ENCODE measurements around the gene ZC3H11A.
"Not testable (repeated sequence)": the region's sequence is repeated elsewhere in the genome, so short reads cannot be mapped to it uniquely, and the experiment has no call there.

Gene ZC3H11A

GRCh38 chr1:203781962-203782361, 13.5 kb upstream of the ZC3H11A start:
- DNase-seq (ENCODE audit: low spot score) = no peak

- no peak for DNase-seq (ENCODE audit: low spot score)
Observed at GRCh38 chr1:203789966-203790365, 5.5 kb upstream of the ZC3H11A start.

GRCh38 chr1:203791498-203791897, 3.9 kb upstream of the ZC3H11A start:
- DNase-seq (ENCODE audit: low spot score) = no peak

- DNase-seq (ENCODE audit: low spot score) = no peak
Observed at GRCh38 chr1:203792486-203792885, 2.9 kb upstream of the ZC3H11A start.

GRCh38 chr1:203793561-203793960, 1.9 kb upstream of the ZC3H11A start:
- not testable (repeated sequence) for DNase-seq (ENCODE audit: low spot score)

- DNase-seq (ENCODE audit: low spot score) = no peak
Observed at GRCh38 chr1:203794764-203795440, 521 bp upstream of the ZC3H11A start.

GRCh38 chr1:203796236-203796605, 798 bp downstream of the ZC3H11A start:
- DNase-seq (ENCODE audit: low spot score) = no peak

- DNase-seq (ENCODE audit: low spot score) = no peak
Observed at GRCh38 chr1:203797216-203797615, 1.8 kb downstream of the ZC3H11A start.

GRCh38 chr1:203797948-203798655, 2.7 kb downstream of the ZC3H11A start:
- no peak for DNase-seq (ENCODE audit: low spot score)

GRCh38 chr1:203799157-203799556, 3.7 kb downstream of the ZC3H11A start:
- DNase-seq (ENCODE audit: low spot score) = no peak

GRCh38 chr1:203799971-203800370, 4.5 kb downstream of the ZC3H11A start:
- no peak for DNase-seq (ENCODE audit: low spot score)

- no peak for DNase-seq (ENCODE audit: low spot score)
Observed at GRCh38 chr1:203805689-203806088, 10.3 kb downstream of the ZC3H11A start.

GRCh38 chr1:203807196-203807595, 11.8 kb downstream of the ZC3H11A start:
- no peak for DNase-seq (ENCODE audit: low spot score)

GRCh38 chr1:203813581-203814341, 18.3 kb downstream of the ZC3H11A start:
- no peak for DNase-seq (ENCODE audit: low spot score)

GRCh38 chr1:203818399-203818798, 23.0 kb downstream of the ZC3H11A start:
- no peak for DNase-seq (ENCODE audit: low spot score)

- no peak for DNase-seq (ENCODE audit: low spot score)
Observed at GRCh38 chr1:203823306-203823705, 27.9 kb downstream of the ZC3H11A start.

GRCh38 chr1:203826175-203826574, 30.8 kb downstream of the ZC3H11A start:
- no peak for DNase-seq (ENCODE audit: low spot score)

- no peak for DNase-seq (ENCODE audit: low spot score)
Observed at GRCh38 chr1:203828002-203828401, 32.6 kb downstream of the ZC3H11A start.

- DNase-seq (ENCODE audit: low spot score) = no peak
Observed at GRCh38 chr1:203828503-203828902, 33.1 kb downstream of the ZC3H11A start.

- DNase-seq (ENCODE audit: low spot score) = not testable (repeated sequence)
Observed at GRCh38 chr1:203829247-203829646, 33.8 kb downstream of the ZC3H11A start.

GRCh38 chr1:203835476-203835875, 40.1 kb downstream of the ZC3H11A start:
- DNase-seq (ENCODE audit: low spot score) = no peak

- no peak for DNase-seq (ENCODE audit: low spot score)
Observed at GRCh38 chr1:203839081-203839480, 43.7 kb downstream of the ZC3H11A start.

GRCh38 chr1:203840208-203840808, 44.9 kb downstream of the ZC3H11A start:
- no peak for DNase-seq (ENCODE audit: low spot score)

All from HuH-7.5 (cell line).